GM21786 (cell line): ENCODE results near the gene DNASE2.
A peak's percentile ranks its signal among the peaks of the same experiment; 100 is the strongest.

Experiments used
- ATAC-seq: cut with Tn5 transposase; IDR thresholded peaks from one replicate; pipeline ENCODE4 v1.9.1; 2021; ENCODE audit not compliant: unreplicated experiment

DNASE2 gene

GRCh38 chr19:12886969-12887747, 5.9 kb upstream of the DNASE2 start, which contains the start of gene KLF1:
TSS of gene KLF1 (minus strand) at chr19:12887201. CDS start at chr19:12887140, 61 bp downstream.
- ATAC-seq, result no peak

GRCh38 chr19:12886651-12886968, 5.4 kb upstream of the DNASE2 start:
- ATAC-seq, result no peak

DNA sequence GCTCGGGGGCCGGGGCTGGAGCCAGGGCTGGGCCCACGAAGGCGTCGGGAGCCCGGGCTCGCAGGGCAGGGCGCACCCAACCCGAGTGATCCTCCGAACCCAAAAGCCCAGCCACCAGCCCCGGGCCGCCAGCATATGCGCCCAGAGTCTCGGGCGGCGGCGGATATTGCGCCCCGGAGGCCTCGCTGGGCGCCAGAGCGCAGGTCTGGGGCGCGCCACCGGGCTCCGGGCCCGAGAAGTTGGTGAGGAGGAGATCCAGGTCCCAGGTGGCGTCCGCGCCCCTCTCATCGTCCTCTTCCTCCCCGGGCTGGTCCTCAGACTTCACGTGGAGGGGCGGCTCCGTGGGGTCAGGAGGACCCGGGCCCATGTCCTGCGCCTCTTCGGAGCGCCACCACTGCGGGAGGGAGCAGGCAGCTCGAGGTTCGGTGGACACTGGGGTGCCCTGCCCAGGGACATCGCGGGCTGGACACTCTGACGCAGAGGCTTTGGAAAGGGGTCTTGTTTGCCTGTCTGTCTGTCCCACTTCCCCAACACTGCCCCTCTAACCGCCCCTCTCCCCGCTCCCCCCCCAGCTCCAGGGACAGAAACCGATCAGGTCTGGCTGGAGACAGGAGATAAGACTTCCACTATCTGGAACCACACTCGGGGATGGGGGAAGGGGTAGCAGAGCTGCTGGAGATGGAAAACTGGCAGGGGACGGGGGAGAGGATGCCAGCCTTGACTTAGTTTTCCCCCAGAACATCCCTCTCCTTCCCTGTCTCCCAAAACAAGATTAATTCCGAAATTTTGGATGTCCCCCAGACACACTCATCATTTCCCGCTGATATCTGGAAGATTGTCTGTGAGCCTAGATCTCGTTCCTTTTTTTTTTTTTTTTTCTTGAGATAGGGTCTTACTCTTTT, 4.8 kb upstream of the DNASE2 start:
- ATAC-seq, result no peak

- no peak for ATAC-seq
Observed at GRCh38 chr19:12884926-12885748, 3.9 kb upstream of the DNASE2 start.

- no peak for ATAC-seq
Observed at GRCh38 chr19:12884627-12884925, 3.3 kb upstream of the DNASE2 start.

DNA sequence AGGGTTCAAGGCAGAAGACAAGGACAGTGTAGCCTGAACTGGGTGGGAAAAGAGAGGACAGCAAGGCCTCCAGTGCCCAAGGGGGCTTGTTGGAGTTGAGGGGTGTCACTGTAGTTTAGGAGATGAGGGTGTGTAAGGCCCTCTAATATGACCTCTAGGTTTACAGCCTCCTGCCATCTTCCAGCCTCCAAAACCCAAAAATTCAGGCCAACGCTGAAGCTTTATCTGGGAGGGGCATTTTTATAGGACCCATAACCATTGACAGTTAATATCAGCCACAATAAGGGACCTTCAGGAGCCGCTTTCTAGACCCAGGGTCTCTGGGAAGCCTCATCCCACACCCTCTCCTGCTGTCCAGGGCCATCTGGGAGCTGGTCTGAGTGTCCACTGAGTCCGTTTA, 3.0 kb upstream of the DNASE2 start:
- no peak for ATAC-seq

DNA sequence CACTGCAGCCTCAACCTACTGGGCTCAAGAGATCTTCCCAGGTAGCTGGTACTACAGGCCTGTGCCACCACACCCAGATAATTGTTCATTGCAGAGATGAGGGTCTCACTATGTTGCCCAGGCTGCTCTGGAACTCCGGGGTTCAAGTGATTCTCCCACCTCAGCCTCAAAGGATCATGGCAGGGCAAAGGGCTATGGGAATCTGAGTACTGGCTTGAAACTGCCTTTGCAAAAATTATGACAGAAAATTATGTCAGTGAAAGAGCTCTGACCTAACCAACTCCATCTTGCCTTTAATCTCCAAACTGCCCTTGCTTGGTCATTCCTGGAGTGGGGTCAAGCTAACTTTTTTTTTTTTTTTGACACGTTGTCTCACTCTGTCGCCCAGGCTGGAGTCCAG, 1.3 kb upstream of the DNASE2 start:
- ATAC-seq, result no peak

- ATAC-seq, result peak; percentile 30
Observed at GRCh38 chr19:12880551-12881171, 588 bp downstream of the DNASE2 start.

DNA sequence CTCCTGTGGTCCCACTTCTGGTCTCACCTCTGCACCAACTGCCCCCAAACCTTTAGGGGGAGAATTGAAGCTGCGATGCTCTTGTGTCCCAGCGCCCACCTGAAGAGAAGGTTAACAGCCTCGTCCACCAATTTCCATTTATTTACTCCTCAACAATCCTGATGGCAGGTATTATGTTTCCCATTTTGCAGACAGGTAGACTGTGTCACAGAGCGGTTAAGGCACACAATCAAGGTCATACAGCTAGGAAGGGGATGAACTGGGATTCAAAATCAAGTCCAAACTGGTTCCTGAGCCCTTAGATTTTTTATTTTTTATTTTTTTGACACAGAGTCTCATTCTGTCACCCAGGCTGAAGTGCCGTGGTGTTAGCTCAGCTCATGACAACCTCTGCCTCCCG, 6.2 kb downstream of the DNASE2 start:
- no peak for ATAC-seq

- no peak for ATAC-seq
Observed at GRCh38 chr19:12873891-12874745, 7.1 kb downstream of the DNASE2 start.

DNA sequence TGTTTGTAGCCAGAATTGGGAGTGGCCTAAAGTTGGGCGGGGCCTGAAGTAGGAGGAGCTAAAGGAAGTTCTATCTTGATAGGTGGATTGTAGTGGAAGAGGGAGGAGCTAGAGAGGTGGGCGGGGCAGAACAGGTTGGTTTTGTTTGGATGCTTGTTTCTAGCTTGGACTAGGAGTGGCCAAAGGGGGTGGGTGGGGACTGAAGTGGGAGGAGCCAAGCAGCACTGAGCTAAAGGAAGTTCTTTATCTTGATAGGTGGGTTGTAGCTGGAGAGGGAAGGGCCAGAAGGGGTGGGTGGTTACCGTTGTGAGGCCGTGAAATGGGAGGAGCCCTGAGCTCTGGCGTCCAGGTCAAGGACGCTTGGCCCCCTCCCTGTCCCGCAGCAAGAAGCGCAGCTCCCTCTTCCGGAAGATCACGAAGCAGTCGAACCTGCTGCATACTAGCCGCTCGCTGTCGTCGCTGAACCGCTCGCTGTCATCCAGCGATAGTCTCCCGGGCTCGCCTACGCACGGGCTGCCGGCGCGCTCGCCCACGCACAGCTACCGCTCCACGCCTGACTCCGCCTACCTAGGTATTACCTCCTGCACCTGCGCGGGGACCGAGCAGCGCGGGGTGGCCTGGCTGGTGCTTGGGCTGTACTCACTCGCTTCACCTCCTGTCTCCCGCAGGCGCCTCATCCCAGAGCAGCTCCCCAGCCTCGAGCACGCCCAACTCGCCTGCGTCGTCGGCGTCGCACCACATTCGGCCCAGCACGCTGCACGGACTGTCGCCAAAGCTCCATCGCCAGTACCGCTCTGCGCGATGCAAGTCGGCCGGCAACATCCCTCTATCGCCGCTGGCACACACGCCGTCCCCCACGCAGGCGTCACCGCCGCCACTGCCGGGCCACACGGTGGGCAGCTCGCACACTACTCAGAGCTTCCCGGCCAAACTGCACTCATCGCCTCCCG, 8.0 kb downstream of the DNASE2 start:
- no peak for ATAC-seq

DNA sequence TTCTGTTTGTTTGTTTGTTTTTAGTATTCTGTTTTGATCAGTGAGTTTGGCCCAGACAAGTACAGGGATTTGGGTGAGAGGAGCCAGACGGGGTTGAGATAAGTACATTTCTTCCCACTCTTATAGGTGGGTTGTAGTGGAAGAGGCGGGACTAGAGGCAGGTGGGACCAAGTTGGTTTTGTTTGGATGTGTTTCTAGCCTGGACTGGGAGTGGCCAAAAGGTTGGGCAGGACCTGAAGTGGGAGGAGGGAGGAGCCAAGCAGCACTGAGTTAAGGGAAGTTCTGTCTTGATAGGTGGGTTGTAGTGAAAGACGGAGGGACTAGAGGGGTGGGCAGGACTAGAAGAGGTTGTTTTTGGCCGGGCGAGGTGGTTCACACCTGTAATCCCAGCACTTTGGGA, 9.0 kb downstream of the DNASE2 start:
- no peak for ATAC-seq

- ATAC-seq, result no peak
Observed at GRCh38 chr19:12871681-12872080, 9.6 kb downstream of the DNASE2 start.

- ATAC-seq, result no peak
Observed at GRCh38 chr19:12868540-12869112, 12.6 kb downstream of the DNASE2 start.

GRCh38 chr19:12867120-12868099, 13.8 kb downstream of the DNASE2 start:
- ATAC-seq, result no peak

DNA sequence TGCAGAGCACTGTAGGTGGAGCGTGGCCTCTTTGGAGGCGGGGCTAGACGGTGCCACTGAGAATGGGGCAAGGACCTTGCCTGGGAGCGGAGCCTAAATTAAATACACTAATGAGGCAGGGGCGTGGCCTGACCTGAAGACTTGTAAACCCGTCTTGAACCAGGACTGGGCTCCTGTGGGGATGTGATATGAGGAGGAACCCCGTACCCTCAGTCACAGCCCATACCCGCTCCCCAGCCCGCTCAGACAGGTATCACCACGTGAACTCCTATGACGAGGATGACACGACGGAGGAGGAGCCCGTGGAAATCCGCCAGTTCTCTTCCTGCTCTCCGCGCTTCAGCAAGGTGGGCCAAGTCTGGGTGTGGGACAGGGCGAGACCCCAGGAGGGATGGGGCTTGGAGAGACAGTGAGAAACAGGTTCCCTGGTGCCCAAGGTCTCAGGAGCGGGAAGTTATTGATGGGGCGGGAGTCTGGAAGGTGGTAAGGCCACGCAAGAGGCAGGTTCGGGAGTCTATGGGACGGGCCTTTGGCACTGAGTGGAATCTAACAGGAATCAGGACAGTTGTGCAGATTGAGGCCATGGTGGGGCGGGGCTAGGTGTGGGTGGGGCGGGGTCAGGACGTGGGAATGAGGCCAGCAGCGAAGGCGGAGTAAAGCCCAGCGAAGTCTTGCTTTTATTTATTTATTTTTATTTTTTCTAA, 14.7 kb downstream of the DNASE2 start:
- ATAC-seq, result no peak
